Loucy (cell line): ENCODE measurements around the gene HK1.

Experiments
- H2AFZ ChIP-seq: fragments of 200-600 bp; sonication (generic); 2 replicates; pipeline ENCODE4 v1.6.0; 2016; ENCODE audit warnings: antibody characterized with exemption, mild to moderate bottlenecking, low read length, moderate library complexity
- H3F3A ChIP-seq: fragments of 200-600 bp; 2 replicates; pipeline ENCODE4 v1.6.0; 2016; ENCODE audit warnings: antibody characterized with exemption, low read depth, mild to moderate bottlenecking
- H3K27me3 ChIP-seq: fragments of 200-600 bp; sonication (generic); 2 replicates; pipeline ENCODE4 v1.6.1; 2014; ENCODE audit warnings: low read length, mild to moderate bottlenecking; ENCODE audit not compliant: insufficient read depth, poor library complexity, severe bottlenecking
- H3K36me3 ChIP-seq: fragments of 200-600 bp; sonication (generic); 2 replicates; pipeline ENCODE4 v1.6.1; 2016; ENCODE audit warnings: low read length; ENCODE audit not compliant: insufficient read depth
- H3K4me1 ChIP-seq: fragments of 200-600 bp; sonication (generic); 2 replicates; pipeline ENCODE4 v1.5.1; 2014; ENCODE audit warnings: low read length, mild to moderate bottlenecking; ENCODE audit not compliant: insufficient read depth, poor library complexity, severe bottlenecking
- H3K4me2 ChIP-seq: fragments of 200-600 bp; sonication (generic); 2 replicates; pipeline ENCODE4 v1.6.0; 2014; ENCODE audit warnings: antibody characterized with exemption, low read length, low read depth, mild to moderate bottlenecking; ENCODE audit not compliant: poor library complexity, severe bottlenecking
- H3K4me3 ChIP-seq: fragments of 200-600 bp; sonication (generic); 2 replicates; pipeline ENCODE4 v1.5.1; 2014; ENCODE audit warnings: low read length, mild to moderate bottlenecking, mixed read lengths; ENCODE audit not compliant: poor library complexity, severe bottlenecking
- H3K79me2 ChIP-seq: fragments of 200-600 bp; sonication (generic); 2 replicates; pipeline ENCODE4 v1.6.1; 2014; ENCODE audit warnings: low read length; ENCODE audit not compliant: insufficient read depth
- H3K9ac ChIP-seq: fragments of 200-600 bp; sonication (generic); 2 replicates; pipeline ENCODE4 v1.6.0; 2014; ENCODE audit warnings: mild to moderate bottlenecking, low read depth, low read length, moderate library complexity; ENCODE audit not compliant: poor library complexity, severe bottlenecking
- H3K9me2 ChIP-seq: fragments of 200-600 bp; sonication (generic); replicated peaks from 2 replicates; pipeline ENCODE4 v1.6.1; 2016; ENCODE audit warnings: low read depth, low read length, mixed read lengths
- H3K9me3 ChIP-seq: fragments of 200-600 bp; sonication (generic); 2 replicates; pipeline ENCODE4 v1.6.1; 2014; ENCODE audit warnings: mild to moderate bottlenecking, antibody characterized with exemption, low read length, low read depth; ENCODE audit not compliant: insufficient read depth
- H4K20me1 ChIP-seq: fragments of 200-600 bp; sonication (generic); 2 replicates; pipeline ENCODE4 v1.6.0; 2014; ENCODE audit warnings: antibody characterized with exemption, low read length, mild to moderate bottlenecking; ENCODE audit not compliant: insufficient read depth, poor library complexity, severe bottlenecking
- CTCF ChIP-seq: fragments of 200-600 bp; sonication (generic); conservative IDR thresholded peaks from 2 replicates; pipeline ENCODE4 v1.5.1; 2014; ENCODE audit warnings: mild to moderate bottlenecking, antibody characterized with exemption, low read length
- EZH2phosphoT487 ChIP-seq: fragments of 200-600 bp; IDR thresholded peaks from 2 replicates; pipeline ENCODE4 v1.6.1; 2018; ENCODE audit warnings: antibody characterized with exemption, mild to moderate bottlenecking, moderate library complexity, borderline replicate concordance

Gene HK1

DNA sequence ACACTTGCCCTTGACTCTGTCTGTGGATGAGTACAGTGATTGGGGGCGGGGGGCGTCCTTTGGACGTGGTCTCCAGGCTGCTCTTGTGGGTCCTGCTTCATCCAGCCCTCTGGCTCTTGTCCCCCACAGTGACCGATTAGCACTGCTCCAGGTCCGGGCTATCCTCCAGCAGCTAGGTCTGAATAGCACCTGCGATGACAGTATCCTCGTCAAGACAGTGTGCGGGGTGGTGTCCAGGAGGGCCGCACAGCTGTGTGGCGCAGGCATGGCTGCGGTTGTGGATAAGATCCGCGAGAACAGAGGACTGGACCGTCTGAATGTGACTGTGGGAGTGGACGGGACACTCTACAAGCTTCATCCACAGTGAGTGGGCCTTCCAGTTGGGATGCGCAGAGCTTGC lies 120.2 kb downstream of the HK1 start:
- H2AFZ ChIP-seq, result no peak overlapping the region
- peaks cover 72% of the 10 kb centered on the region; the same call in 1 of the 2 replicates for H3K36me3 ChIP-seq
- no peaks in the 10 kb centered on the region for H3K4me1 ChIP-seq
- no peak overlapping the region for H3K4me3 ChIP-seq
- no peak overlapping the region for H3K4me2 ChIP-seq
- no peaks in the 10 kb centered on the region for H3F3A ChIP-seq
- H3K9ac ChIP-seq, result no peak overlapping the region
- no peaks in the 10 kb centered on the region for H3K9me2 ChIP-seq
- no peaks in the 10 kb centered on the region for H3K79me2 ChIP-seq
- H3K27me3 ChIP-seq, result no peaks in the 10 kb centered on the region
- no peak for TF ChIP-seq EZH2phosphoT487
- TF ChIP-seq CTCF, result no peak
- H3K9me3 ChIP-seq, result no peaks in the 10 kb centered on the region
- no peaks in the 10 kb centered on the region for H4K20me1 ChIP-seq

DNA sequence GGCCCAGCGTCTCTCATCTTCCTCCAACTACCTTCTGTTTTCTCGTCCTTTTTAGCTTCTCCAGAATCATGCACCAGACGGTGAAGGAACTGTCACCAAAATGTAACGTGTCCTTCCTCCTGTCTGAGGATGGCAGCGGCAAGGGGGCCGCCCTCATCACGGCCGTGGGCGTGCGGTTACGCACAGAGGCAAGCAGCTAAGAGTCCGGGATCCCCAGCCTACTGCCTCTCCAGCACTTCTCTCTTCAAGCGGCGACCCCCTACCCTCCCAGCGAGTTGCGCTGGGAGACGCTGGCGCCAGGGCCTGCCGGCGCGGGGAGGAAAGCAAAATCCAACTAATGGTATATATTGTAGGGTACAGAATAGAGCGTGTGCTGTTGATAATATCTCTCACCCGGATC lies 122.6 kb downstream of the HK1 start:
- no peaks in the 10 kb centered on the region for H3F3A ChIP-seq
- H3K27me3 ChIP-seq, result no peaks in the 10 kb centered on the region
- H3K36me3 ChIP-seq, result peaks cover 51% of the 10 kb centered on the region; the same call in 1 of the 2 replicates
- H3K79me2 ChIP-seq, result no peaks in the 10 kb centered on the region
- no peak overlapping the region for H3K9ac ChIP-seq
- no peaks in the 10 kb centered on the region for H4K20me1 ChIP-seq
- H3K4me1 ChIP-seq, result no peaks in the 10 kb centered on the region
- no peak for TF ChIP-seq CTCF
- no peak for TF ChIP-seq EZH2phosphoT487
- H2AFZ ChIP-seq, result no peak overlapping the region
- H3K9me3 ChIP-seq, result no peaks in the 10 kb centered on the region
- no peaks in the 10 kb centered on the region for H3K9me2 ChIP-seq
- no peak overlapping the region for H3K4me2 ChIP-seq
- H3K4me3 ChIP-seq, result no peak overlapping the region

- no peak overlapping the region for H2AFZ ChIP-seq
- H3K36me3 ChIP-seq, result peaks cover 51% of the 10 kb centered on the region; the same call in 1 of the 2 replicates
- no peak overlapping the region for H3K9ac ChIP-seq
- H3K9me2 ChIP-seq, result no peaks in the 10 kb centered on the region
- no peak overlapping the region for H3K4me3 ChIP-seq
- TF ChIP-seq EZH2phosphoT487, result no peak
- TF ChIP-seq CTCF, result no peak
- no peaks in the 10 kb centered on the region for H3K4me1 ChIP-seq
- no peaks in the 10 kb centered on the region for H3K9me3 ChIP-seq
- no peak overlapping the region for H3K4me2 ChIP-seq
- H4K20me1 ChIP-seq, result no peaks in the 10 kb centered on the region
- H3K27me3 ChIP-seq, result no peaks in the 10 kb centered on the region
- H3F3A ChIP-seq, result no peaks in the 10 kb centered on the region
- H3K79me2 ChIP-seq, result no peaks in the 10 kb centered on the region
Observed at GRCh38 chr10:69401416-69401815, 123.1 kb downstream of the HK1 start.
